D341Med (cell line): ENCODE data around the gene FBXO8.
"Not testable (repeated sequence)": the region's sequence is repeated elsewhere in the genome, so short reads cannot be mapped to it uniquely, and the experiment has no call there.

Experiments
- DNase-seq: peaks from one replicate; pipeline ENCODE4 v3.0.0; 2012; ENCODE audit warnings: low spot score

FBXO8 gene, protein sequence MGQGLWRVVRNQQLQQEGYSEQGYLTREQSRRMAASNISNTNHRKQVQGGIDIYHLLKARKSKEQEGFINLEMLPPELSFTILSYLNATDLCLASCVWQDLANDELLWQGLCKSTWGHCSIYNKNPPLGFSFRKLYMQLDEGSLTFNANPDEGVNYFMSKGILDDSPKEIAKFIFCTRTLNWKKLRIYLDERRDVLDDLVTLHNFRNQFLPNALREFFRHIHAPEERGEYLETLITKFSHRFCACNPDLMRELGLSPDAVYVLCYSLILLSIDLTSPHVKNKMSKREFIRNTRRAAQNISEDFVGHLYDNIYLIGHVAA

GRCh38 chr4:174283507-174284471 lies at the start of gene FBXO8, which contains the start of gene CEP44:
Gene FBXO8 (minus strand): TSS chr4:174283667. CDS start chr4:174263092, 20,575 bp downstream.
Gene CEP44 (plus strand): TSS chr4:174283911. CDS start chr4:174299122, 15,211 bp downstream.
- DNase-seq: peak; percentile 78

- DNase-seq: no peak
Measured at GRCh38 chr4:174332741-174333493, 49.5 kb upstream of the FBXO8 start.

- DNase-seq: no peak
Measured at GRCh38 chr4:174324725-174325124, 41.3 kb upstream of the FBXO8 start.

- no peak for DNase-seq
Measured at GRCh38 chr4:174324236-174324635, 40.8 kb upstream of the FBXO8 start.

- no peak for DNase-seq
Measured at GRCh38 chr4:174320494-174321199, 37.2 kb upstream of the FBXO8 start.

DNA sequence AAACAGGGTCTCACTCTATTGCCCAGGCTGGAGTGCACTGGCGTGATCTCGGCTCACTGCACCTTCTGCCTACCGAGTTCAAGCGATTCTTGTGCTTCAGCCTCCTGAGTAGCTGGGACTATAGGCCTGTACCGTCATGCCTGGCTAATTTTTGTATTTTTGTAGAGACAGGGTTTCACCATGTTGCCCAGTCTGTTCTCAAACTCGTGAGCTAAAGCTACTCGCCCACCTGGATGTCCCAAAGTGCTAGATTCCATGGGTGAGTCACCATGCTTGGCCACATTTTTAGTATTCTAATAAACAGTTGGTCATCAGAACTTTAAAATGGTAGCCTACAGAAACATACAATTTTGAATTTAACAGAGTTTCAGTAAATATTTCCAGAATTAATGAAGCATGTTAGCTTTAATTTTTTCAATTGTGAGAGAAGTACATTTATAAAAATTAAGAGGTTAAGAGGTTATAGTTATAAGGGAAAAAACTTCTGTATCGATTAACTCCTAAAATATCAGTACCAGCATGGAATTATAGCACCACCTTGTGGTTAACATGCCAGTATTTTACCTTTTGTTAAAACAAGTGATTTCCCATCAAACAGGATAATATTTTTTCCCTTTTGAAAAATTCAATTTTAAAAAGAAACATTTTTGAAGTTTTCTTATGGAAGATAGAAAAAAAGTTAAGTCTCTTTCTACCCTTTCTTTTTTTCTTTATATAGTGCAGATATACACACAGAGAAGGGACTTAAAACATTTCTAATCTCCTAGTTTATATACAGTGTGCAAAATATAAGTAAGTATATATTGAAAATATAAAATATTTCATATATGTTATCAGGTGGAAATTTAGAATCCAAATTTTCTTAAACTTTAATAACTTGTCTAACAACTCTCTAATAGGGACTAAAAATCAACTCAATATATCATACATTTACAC lies 35.6 kb upstream of the FBXO8 start:
- DNase-seq: peak; percentile 22

DNA sequence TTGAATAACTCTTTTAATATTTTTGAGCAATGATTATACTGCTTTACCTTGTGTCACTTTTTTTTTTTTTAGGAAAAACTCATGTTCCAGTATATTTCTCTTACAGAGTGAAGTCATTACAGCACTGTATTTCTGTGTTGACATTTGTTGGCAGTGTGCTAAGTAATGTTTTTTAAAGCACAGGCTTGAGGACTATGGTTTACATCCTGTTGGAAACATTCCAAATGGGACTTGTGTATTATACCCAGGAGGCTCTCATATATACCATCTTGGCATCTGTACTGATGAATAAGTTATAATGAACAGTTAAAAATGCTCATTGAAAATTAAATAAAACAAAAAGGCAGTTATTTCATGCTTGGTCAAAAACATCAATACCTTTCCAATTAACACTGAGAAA lies 34.1 kb upstream of the FBXO8 start:
- DNase-seq: no peak

DNA sequence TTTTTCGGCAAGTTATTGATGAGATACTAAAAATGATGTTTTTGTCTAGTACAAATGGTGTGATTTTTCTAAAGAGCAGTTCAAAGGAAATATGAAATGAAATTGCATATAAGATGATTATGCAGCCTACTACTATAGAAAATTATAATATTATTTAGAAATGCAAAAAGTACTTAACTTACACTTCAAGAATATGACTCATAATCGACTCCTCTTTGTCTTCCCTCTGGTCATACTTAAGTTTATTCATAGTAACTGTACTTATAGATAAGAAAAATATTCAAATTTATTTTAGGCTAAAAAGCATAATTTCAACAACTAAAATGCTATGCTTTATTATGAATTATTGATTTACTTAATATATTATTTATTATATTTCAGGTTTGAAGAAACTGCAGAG lies 33.5 kb upstream of the FBXO8 start:
- no peak for DNase-seq

DNA sequence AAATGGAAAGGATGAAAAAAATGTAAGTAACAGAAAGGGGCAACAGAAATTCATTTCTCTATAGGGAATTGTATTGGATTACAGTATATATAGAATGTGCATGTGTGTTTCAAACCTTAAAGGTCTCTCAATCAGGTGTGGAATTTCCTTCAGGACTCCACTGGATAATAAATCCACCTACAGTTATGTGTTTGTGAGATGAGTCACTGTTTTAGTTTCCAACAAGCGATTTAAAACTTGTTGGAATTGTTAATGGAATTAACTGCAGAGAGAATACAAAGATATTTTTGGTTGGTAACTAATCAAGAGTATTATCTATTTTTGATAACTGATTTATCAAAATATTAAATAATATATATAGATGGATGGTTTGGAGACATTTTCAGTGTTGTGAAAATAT lies 33.1 kb upstream of the FBXO8 start:
- DNase-seq: no peak

DNA sequence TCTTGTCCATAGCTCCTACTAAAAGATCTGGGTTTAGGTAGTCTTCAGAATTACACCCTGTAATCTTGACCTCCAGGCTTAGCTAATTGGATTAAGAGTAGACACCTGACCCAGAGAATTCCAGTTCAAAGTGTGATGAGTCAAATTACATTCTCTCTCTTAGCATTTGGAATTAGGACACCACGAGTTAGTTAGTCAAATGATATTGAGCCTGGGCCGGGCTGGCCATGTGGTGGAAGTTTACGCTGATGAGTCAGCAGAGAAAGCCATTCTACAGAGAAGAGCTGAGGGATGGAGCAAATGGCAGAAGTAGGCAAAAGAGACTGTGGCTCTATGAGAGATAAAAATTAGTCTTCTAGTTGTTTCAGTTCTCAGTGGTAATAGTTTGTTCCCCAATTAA lies 31.3 kb upstream of the FBXO8 start:
- no peak for DNase-seq

GRCh38 chr4:174314274-174314673 lies 30.8 kb upstream of the FBXO8 start:
- DNase-seq: no peak

DNA sequence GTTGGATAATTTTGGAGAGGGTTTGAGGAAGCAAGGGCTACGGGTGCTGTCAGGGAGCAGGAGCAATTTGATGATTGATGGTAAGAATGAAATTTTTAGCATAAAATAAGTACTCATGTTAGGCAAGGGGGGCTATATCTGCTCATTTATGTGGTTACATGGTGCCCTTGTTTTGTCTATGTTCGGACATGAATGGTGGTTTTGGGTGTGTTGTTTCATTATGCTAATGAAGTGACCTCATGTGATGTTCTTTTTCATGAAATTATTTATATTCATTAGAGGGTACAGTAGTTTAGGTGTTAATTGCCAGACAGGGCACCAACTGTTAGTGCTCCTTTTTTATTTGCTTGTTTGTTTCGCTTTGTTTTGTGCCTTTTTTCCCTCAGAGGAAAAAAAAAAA lies 29.5 kb upstream of the FBXO8 start:
- no peak for DNase-seq

GRCh38 chr4:174307694-174308093 lies 24.2 kb upstream of the FBXO8 start:
- no peak for DNase-seq

GRCh38 chr4:174305961-174306360 lies 22.5 kb upstream of the FBXO8 start:
- no peak for DNase-seq

DNA sequence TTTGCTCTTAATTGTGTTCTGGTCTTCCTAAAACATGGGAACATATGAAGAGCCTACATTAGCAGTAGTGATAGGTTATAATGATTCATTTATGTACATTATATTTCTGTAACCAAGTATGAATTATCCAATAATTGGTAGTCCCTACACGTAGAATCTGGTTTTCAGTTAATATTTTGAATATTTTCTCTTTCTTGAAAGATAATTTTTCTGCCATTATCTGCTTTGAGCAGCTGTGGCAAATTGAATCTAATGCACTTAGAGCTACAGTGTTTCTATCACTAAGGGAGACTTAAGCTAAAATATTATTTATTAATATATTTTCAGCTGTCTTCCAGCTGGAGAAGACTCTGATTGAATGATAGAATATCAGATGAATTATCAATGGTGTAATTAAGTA lies 21.2 kb upstream of the FBXO8 start:
- no peak for DNase-seq

DNA sequence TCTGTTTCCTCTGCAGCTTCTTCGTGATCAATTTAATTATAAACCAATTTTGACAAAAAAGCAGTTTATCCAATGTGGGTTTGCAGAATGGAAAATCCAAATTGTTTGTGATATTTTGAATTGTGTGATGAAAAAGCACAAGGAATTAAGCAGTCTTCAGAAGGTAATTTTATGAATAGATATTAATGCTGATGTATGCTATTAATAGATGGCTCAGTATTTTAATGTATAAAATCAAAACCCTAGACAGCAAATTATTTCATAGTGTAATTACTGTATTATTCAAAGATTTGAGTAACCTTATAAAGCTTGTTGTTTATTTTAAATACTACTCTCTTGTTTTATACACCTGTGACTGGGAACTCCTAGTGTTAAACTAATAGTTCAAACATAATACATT lies 20.2 kb upstream of the FBXO8 start:
- no peak for DNase-seq

GRCh38 chr4:174295142-174295541 lies 11.7 kb upstream of the FBXO8 start:
- not testable (repeated sequence) for DNase-seq

DNA sequence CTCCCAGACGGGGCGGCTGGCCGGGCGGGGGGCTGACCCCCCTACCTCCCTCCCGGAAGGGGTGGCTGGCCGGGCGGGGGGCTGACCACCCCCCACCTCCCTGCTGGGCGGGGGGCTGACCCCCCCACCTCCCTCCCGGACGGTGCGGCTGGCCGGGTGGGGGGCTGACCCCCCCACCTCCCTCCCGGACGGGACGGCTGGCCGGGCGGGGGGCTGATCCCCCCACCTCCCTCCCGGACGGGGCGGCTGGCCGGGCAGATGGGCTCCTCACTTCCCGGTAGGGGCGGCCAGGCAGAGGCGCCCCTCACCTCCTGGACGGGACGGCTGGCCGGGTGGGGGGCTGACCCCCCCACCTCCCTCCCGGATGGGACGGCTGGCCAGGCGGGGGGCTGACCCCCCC lies 11.2 kb upstream of the FBXO8 start:
- not testable (repeated sequence) for DNase-seq

DNA sequence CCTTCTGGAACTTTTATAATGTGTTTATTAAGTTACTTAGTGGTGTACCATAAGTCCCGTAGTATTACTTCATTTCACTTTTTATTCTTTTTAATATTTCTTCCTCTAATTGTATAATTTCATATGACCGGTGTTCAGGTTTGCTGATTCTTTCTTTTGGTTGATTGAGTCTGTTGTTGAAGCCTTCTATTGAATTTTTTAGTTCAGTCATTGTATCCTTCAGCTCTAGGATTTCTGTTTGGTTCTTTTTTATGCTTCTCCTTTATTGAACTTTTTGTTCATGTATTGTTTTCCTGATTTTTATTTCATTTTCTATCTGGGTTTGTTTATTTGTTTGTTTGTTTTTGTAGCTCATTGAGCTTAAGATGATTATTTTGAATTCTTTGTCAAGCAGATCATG lies 9.0 kb upstream of the FBXO8 start:
- no peak for DNase-seq

DNA sequence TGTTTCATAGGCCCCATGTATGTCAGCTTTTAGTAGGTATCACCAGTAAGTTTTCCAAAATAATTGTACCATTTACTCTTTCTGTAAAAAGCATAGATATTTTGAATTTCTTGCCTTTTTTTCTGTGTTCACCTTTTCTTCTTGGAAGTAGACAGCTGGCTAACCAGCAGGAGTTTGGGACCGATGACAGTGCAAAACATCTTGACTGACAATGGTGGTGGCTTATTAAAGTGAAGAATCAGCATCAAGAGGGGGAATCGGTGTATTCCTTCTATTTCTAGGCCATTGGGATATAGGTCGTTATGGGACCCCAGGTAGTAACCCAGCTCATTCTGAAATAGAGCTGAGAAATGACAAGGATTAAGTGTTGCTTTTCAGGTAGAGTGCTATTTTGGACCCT lies 3.4 kb upstream of the FBXO8 start:
- no peak for DNase-seq

- DNase-seq: no peak
Measured at GRCh38 chr4:174284487-174284886, 1.0 kb upstream of the FBXO8 start.
